A673 (cell line): ENCODE data around the gene PLEKHB2. TPM values are rescaled to one million over a fixed set of nuclear protein-coding genes. Genes with fewer than 3 reads are reported as not detected.

Experiments used
- Bru-seq: library from RNA; stranded (reverse); fragments of 400-500 nt; gene quantifications from one replicate; lab custom pipeline; 2021; lab: Mats Ljungman, UMichigan
- BruChase-seq, 2 experiments: library from RNA; stranded (reverse); fragments of 400-500 nt; gene quantifications; one replicate each; lab custom pipeline; 2021; lab: Mats Ljungman, UMichigan
- BruUV-seq: library from RNA; stranded (reverse); fragments of 400-500 nt; replicated peaks from 2 replicates; lab custom pipeline; 2021; lab: Mats Ljungman, UMichigan
- CTCF ChIA-PET: fragments of 300-600 bp; sonication (Branson Sonifier 250); formaldehyde crosslinking; loops from one replicate; lab custom pipeline; 2022; ENCODE audit warnings: antibody characterized with exemption; lab: Charles Lee
- POLR2A ChIA-PET: fragments of 300-600 bp; sonication (Branson Sonifier 250); formaldehyde crosslinking; loops from one replicate; lab custom pipeline; 2022; ENCODE audit warnings: antibody characterized with exemption; ENCODE audit not compliant: low non-redundant PET; lab: Charles Lee
- DNase-seq: peaks from one replicate; pipeline ENCODE4 v3.0.0-alpha.2; 2015; ENCODE audit warnings: low spot score
- H3K27ac ChIP-seq: fragments of 200-600 bp; sonication (generic); 2 replicates; pipeline ENCODE4 v1.5.1; 2016; ENCODE audit warnings: mixed run types, low read depth, mild to moderate bottlenecking, mixed read lengths, antibody characterized with exemption, low read length; ENCODE audit not compliant: poor library complexity, severe bottlenecking
- H3K27me3 ChIP-seq: fragments of 200-600 bp; sonication (generic); replicated peaks from 2 replicates; pipeline ENCODE4 v1.6.1; 2017; ENCODE audit warnings: mixed run types, low read depth, mild to moderate bottlenecking, mixed read lengths, antibody characterized with exemption, low read length; ENCODE audit not compliant: insufficient read depth, poor library complexity
- H3K36me3 ChIP-seq: fragments of 200-600 bp; sonication (generic); 2 replicates; pipeline ENCODE4 v1.6.1; 2016; ENCODE audit warnings: mixed run types, mild to moderate bottlenecking, mixed read lengths, antibody characterized with exemption, low read length; ENCODE audit not compliant: insufficient read depth, poor library complexity, severe bottlenecking
- H3K4me1 ChIP-seq: fragments of 200-600 bp; sonication (generic); 2 replicates; pipeline ENCODE4 v1.6.1; 2017; ENCODE audit warnings: mixed run types, mild to moderate bottlenecking, mixed read lengths, antibody characterized with exemption, low read length; ENCODE audit not compliant: insufficient read depth, poor library complexity, severe bottlenecking
- H3K4me3 ChIP-seq: fragments of 200-600 bp; sonication (generic); 2 replicates; pipeline ENCODE4 v1.5.1; 2016; ENCODE audit warnings: low read depth, mixed run types, mild to moderate bottlenecking, mixed read lengths, low read length; ENCODE audit not compliant: poor library complexity, severe bottlenecking
- H3K9me3 ChIP-seq: fragments of 200-600 bp; sonication (generic); 2 replicates; pipeline ENCODE4 v1.6.1; 2016; ENCODE audit warnings: mixed run types, low read depth, mild to moderate bottlenecking, mixed read lengths, antibody characterized with exemption, low read length; ENCODE audit not compliant: poor library complexity, severe bottlenecking
- EZH2 ChIP-seq: fragments of 200-600 bp; sonication (generic); IDR thresholded peaks from 2 replicates; pipeline ENCODE4 v1.6.1; 2017; ENCODE audit warnings: borderline replicate concordance, low read depth, mild to moderate bottlenecking, mixed read lengths, antibody characterized with exemption, low read length; ENCODE audit not compliant: poor library complexity, severe bottlenecking
- intact Hi-C: fragments of 100-400 bp; cut with micrococcal nuclease; formaldehyde crosslinking; loops from one replicate; pipeline ENCODE4 v1.10.0; 2022; ENCODE audit not compliant: unreplicated experiment
- long read RNA-seq: library from polyadenylated mRNA; stranded (forward); transcript quantifications from one replicate; pipeline ENCODE4 v2.0.0, GENCODE V29; 2022
- total RNA-seq: library from RNA; stranded (reverse); gene quantifications from 2 replicates; pipeline ENCODE4 v1.2.3, GENCODE V29; 2021
- TF ChIP-seq, protein P1 (sequence below): fragments of 300-800, 200-600 bp; sonication (generic); conservative IDR thresholded peaks from 2 replicates; pipeline ENCODE4 v1.5.1; 2017; ENCODE audit warnings: low read depth, mild to moderate bottlenecking, antibody characterized with exemption, low read length, moderate library complexity, mixed read lengths

PLEKHB2 gene, protein sequence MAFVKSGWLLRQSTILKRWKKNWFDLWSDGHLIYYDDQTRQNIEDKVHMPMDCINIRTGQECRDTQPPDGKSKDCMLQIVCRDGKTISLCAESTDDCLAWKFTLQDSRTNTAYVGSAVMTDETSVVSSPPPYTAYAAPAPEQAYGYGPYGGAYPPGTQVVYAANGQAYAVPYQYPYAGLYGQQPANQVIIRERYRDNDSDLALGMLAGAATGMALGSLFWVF
- 61.0 and 63.8 TPM in 2 replicates for total RNA-seq
- Bru-seq, nascent RNA, result percentile 57 among the genes with signal in this experiment
- BruChase-seq, experiment 1, labeled RNA remaining after a 2-hour chase, result percentile 65 among the genes with signal in this experiment
- BruChase-seq, experiment 2, labeled RNA remaining after a 6-hour chase, result percentile 77 among the genes with signal in this experiment
- long read RNA-seq, full-length matches to known transcripts, result 81 of 300 reads
- long read RNA-seq, partial matches to known transcripts, result 6 of 300 reads
- long read RNA-seq, other reads (novel, unspliced or antisense), result 213 of 300 reads

DNA sequence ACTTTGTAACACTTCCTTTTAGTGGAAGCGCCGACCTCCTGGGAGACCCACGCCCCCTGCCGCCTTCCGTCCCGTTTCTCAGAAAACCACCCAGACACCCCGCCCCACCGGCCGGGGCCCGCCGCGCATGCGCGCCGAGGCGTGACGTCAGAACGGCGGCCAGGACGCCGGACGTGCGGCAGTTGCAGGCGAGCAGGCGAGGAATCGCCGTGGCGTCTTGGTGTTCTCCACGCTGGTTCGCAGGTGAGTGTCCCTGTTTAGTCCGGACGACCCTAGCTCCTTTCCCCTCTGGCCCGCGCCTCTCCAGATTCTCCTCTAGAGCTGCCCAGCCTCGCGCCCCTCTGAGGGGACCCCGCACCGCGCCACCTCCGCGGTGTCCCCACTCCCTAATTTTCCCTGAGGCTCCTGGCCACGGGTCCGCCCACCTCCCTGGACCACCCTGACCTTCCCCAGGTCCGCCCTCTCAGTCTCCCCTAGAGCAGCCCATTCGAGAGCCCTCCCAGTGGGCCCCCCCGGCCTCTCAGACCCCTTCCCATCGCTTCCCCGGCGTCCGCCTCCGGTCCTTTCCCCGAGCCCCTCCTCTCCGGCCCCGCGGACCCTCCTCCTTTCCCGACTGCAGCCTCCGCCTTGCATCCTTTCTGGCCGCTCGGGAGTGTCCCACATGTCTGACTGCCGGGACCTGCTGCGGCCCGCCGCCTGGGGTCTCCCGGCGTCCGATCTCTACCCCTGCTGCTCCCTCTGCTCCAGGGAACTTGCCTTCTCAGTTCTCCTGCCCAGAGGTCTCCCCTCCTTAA lies at the start of gene PLEKHB2:
Gene PLEKHB2 (plus strand): TSS at position 181 of the 794 bp plus-strand sequence. CDS start 15,606 bp downstream, outside the sequence.
- CTCF ChIA-PET, result no interaction called here
- Histone ChIP-seq H3K36me3 (no peaks in the 10 kb centered on the region), H3K9me3 (no peaks in the 10 kb centered on the region), H3K4me1 (peaks cover 14% of the 10 kb centered on the region), H3K27me3 (no peaks in the 10 kb centered on the region), H3K27ac (peak within 1 kb of the TSS; percentile 92), H3K4me3 (peak within 1 kb of the TSS; percentile 96)
- peak; percentile 93 for DNase-seq
- intact Hi-C loops, result no loop called here
- TF ChIP-seq, protein P1, sequence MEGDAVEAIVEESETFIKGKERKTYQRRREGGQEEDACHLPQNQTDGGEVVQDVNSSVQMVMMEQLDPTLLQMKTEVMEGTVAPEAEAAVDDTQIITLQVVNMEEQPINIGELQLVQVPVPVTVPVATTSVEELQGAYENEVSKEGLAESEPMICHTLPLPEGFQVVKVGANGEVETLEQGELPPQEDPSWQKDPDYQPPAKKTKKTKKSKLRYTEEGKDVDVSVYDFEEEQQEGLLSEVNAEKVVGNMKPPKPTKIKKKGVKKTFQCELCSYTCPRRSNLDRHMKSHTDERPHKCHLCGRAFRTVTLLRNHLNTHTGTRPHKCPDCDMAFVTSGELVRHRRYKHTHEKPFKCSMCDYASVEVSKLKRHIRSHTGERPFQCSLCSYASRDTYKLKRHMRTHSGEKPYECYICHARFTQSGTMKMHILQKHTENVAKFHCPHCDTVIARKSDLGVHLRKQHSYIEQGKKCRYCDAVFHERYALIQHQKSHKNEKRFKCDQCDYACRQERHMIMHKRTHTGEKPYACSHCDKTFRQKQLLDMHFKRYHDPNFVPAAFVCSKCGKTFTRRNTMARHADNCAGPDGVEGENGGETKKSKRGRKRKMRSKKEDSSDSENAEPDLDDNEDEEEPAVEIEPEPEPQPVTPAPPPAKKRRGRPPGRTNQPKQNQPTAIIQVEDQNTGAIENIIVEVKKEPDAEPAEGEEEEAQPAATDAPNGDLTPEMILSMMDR, result peak; percentile 37
- no peak for TF ChIP-seq EZH2
- BruUV-seq, result no TSS peak
- POLR2A ChIA-PET, result interaction anchor here (0.6 kb wide), 1 partner anchor 25 kb away, joined by 9 read pairs; no protein-coding TSS in a partner anchor

DNA sequence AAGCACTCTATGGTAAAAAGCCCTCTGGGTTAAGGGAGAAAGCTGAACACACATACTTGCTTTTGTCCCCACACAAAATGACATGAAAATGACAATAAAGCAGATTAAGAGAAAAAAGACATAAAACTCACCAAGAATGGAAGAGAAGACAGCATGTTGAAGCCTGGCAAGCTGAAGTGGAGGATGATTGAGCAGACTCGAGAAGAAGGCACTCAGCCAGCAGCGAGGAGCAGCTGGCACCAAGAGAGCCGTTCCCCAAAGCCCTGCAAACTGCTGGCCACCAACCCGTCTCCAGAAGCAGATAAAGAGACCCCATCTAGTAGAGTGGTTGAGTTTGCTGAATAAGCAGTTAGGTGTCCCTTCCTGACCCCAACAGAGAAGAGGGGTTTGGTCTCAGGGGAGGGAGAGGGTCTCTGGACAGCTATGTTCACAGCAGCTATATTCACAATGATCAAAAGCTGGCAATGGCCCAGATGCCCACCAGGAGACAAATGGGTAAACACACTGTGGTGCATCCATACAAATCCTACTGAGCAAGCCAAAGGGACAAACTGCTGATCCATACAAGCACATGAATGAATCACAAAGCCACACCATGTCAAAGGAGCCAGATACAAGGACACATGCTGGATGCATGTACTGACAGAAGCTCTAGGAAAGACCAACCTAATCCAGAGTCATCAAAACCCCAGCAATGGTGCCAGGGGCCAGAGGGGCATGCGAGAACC lies 48.8 kb upstream of the PLEKHB2 start:
- Histone ChIP-seq H3K9me3 (no peaks in the 10 kb centered on the region), H3K27me3 (no peaks in the 10 kb centered on the region), H3K4me3 (no peak overlapping the region), H3K36me3 (peaks cover 62% of the 10 kb centered on the region), H3K27ac (peak overlapping the region; percentile 40), H3K4me1 (peaks cover 17% of the 10 kb centered on the region)
- TF ChIP-seq, protein P1, result no peak
- TF ChIP-seq EZH2, result no peak
- ChIA-PET POLR2A (no interaction called here), CTCF (no interaction called here)
- BruUV-seq, result no TSS peak
- DNase-seq, result peak; percentile 9
- intact Hi-C loops, result no loop called here

DNA sequence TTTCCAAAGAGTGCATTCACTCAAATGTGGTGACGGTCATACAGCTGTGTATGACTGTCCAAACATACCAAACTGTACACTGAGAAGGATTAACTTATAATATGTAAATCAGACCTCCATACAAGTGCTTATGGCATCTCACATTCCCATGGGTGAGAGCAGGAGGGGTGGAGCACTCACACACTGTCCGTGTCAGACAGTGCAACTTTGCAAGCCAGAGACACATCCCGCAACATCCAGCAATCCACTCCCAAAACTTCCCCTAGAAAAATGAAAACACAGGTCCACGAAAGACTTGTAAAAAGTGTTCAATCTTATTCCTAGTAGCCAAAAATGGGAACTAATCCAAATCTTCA lies 48.2 kb upstream of the PLEKHB2 start:
- H3K4me3 ChIP-seq, result no peak overlapping the region
- ChIA-PET POLR2A (no interaction called here), CTCF (no interaction called here)
- H3K36me3 ChIP-seq, result peaks cover 56% of the 10 kb centered on the region
- TF ChIP-seq EZH2, result no peak
- TF ChIP-seq, protein P1, result no peak
- no peak overlapping the region for H3K27ac ChIP-seq
- no peak for DNase-seq
- H3K9me3 ChIP-seq, result no peaks in the 10 kb centered on the region
- H3K27me3 ChIP-seq, result no peaks in the 10 kb centered on the region
- peaks cover 17% of the 10 kb centered on the region for H3K4me1 ChIP-seq
- no TSS peak for BruUV-seq
- intact Hi-C loops, result no loop called here
